GM18907 (cell line): ENCODE results near the gene ZNF792.
"Not testable (repeated sequence)": the region's sequence is repeated elsewhere in the genome, so short reads cannot be mapped to it uniquely, and the experiment has no call there.

ENCODE experiments used
- ATAC-seq: cut with Tn5 transposase; IDR thresholded peaks from one replicate; pipeline ENCODE4 v1.9.1; 2021; ENCODE audit warnings: mild to moderate bottlenecking, moderate library complexity; ENCODE audit not compliant: unreplicated experiment

ZNF792 gene

GRCh38 chr19:34926361-34926684 lies 37.7 kb downstream of the ZNF792 start:
- ATAC-seq = no peak

DNA sequence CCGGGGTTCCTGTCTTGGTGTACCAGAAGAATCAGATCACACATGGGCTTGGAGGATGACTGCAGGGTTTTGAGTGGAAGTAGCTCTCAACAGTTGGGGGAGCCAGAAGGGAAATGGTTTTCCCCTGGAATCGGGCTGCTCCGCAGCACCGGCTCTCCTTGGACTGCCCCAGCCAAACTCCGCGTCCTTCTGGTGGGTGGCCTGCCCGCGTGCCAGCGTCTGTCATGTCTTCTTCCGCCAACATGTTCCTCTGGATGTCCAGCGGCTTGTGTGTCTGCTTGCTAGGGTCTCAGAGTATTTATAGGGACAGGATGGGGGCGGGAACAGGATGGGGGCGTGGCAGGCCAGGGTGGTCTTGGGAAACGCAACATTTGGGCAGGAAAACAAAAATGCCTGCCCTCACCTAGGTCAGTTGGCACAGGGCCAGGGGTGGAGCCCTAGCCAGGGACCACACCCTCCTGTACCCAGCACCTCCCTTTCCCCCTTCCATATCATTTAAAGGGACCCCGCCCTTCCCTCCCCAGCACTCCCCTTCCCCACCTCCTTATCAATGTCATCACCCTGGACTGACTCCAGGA lies 38.7 kb downstream of the ZNF792 start:
- no peak for ATAC-seq

DNA sequence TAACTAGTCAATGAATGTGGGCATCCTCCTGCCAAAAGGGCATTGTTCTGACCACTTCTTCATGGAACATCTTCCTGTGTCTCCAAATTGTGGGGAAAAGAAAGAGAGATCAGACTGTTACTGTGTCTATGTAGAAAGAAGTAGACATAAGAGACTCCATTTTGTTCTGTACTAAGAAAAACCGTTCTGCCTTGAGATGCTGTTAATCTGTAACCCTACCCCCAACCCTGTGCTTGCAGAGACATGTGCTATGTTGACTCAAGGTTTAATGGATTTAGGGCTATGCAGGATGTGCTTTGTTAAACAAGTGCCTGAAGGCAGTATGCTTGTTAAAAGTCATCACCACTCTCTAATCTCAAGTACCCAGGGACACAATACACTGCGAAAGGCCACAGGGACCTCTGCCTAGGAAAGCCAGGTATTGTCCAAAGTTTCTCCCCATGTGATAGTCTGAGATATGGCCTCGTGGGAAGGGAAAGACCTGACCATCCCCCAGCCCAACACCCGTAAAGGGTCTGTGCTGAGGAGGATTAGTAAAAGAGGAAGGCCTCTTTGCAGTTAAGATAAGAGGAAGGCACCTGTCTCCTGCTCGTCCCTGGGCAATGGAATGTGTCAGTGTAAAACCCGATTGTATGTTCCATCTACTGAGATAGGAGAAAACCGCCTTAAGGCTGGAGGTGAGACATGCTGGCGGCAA lies 43.8 kb downstream of the ZNF792 start:
- ATAC-seq = not testable (repeated sequence)

GRCh38 chr19:34918190-34918589 lies 45.8 kb downstream of the ZNF792 start:
- no peak for ATAC-seq

- not testable (repeated sequence) for ATAC-seq
Observed at GRCh38 chr19:34917144-34917543, 46.9 kb downstream of the ZNF792 start.

GRCh38 chr19:34910770-34911169 lies 53.3 kb downstream of the ZNF792 start:
- no peak for ATAC-seq
